ENCODE measurements around the gene GMPS. TPM values are rescaled to one million over a fixed set of nuclear protein-coding genes. Genes with fewer than 3 reads are reported as not detected.

GMPS gene
- total and polyA plus RNA-seq, 2 of the 13 experiments (the other 11 are each of a cell fraction or from before 2014, with no cell fraction given), result 29.6 to 85.5 TPM

- no peak for TF ChIP-seq ZHX2 (IDR thresholded peaks at IDR 0.05; ENCODE audit: low read depth)
- TF ChIP-seq ZHX2 (CRISPR knock-in tag; IDR thresholded peaks at IDR 0.05; ENCODE audit: borderline replicate concordance), result peak; percentile 72; the same call in 1 of the 2 replicates
- TF ChIP-seq ZNF609 (CRISPR knock-in tag; IDR thresholded peaks at IDR 0.05; ENCODE audit: borderline replicate concordance), result peak; percentile 34; the same call in 1 of the 2 replicates
- peak; percentile 78 for TF ChIP-seq RBFOX2 (IDR thresholded peaks at IDR 0.05; ENCODE audit: low read depth, low read length)
- TF ChIP-seq ZNF296 (CRISPR knock-in tag; conservative IDR thresholded peaks at IDR 0.05), result peak; percentile 61; the same call in 1 of the 2 replicates
- TF ChIP-seq ZFX (CRISPR knock-in tag; IDR thresholded peaks at IDR 0.05; ENCODE audit: low read depth), result peak; percentile 86
- TF ChIP-seq REXO4 (CRISPR knock-in tag; IDR thresholded peaks at IDR 0.05; ENCODE audit: borderline replicate concordance), result no peak
- no peak for TF ChIP-seq SSRP1 (CRISPR knock-in tag; IDR thresholded peaks at IDR 0.05)
- 0 out of 2 replicates have a peak, but pooled peaks have one; percentile 51 for TF ChIP-seq CC2D1A (CRISPR knock-in tag; IDR thresholded peaks at IDR 0.05)
- TF ChIP-seq RFXAP (CRISPR knock-in tag; IDR thresholded peaks at IDR 0.05; ENCODE audit: borderline replicate concordance), result 0 out of 2 replicates have a peak, but pooled peaks have one; percentile 3
- TF ChIP-seq ELF3 (CRISPR knock-in tag; IDR thresholded peaks at IDR 0.05), result 0 out of 2 replicates have a peak, but pooled peaks have one; percentile 14
- no peak for TF ChIP-seq SMAD3 (CRISPR knock-in tag; IDR thresholded peaks at IDR 0.05)
- TF ChIP-seq TBX2 (CRISPR knock-in tag; IDR thresholded peaks at IDR 0.05; ENCODE audit: borderline replicate concordance), result no peak
- no peak for TF ChIP-seq RAD21 (CRISPR knock-in tag; IDR thresholded peaks at IDR 0.05)
- no peak for TF ChIP-seq ZMYM2 (CRISPR knock-in tag; IDR thresholded peaks at IDR 0.05)
- TF ChIP-seq MXD3 (CRISPR knock-in tag; IDR thresholded peaks at IDR 0.05), result no peak
- no peak for TF ChIP-seq STAT5B (CRISPR knock-in tag; IDR thresholded peaks at IDR 0.05)
- TF ChIP-seq ZFP36L1 (CRISPR knock-in tag; IDR thresholded peaks at IDR 0.05), result no peak
- 0 out of 2 replicates have a peak, but pooled peaks have one; percentile 35 for TF ChIP-seq GATAD2A (CRISPR knock-in tag; IDR thresholded peaks at IDR 0.05)
- no peak for TF ChIP-seq ZNF879 (CRISPR knock-in tag; IDR thresholded peaks at IDR 0.05)
Measured at GRCh38 chr3:155870945-155871745, 695 bp downstream of the GMPS start (continued).
